Measurements from ENCODE around the gene HTR4.

DNA sequence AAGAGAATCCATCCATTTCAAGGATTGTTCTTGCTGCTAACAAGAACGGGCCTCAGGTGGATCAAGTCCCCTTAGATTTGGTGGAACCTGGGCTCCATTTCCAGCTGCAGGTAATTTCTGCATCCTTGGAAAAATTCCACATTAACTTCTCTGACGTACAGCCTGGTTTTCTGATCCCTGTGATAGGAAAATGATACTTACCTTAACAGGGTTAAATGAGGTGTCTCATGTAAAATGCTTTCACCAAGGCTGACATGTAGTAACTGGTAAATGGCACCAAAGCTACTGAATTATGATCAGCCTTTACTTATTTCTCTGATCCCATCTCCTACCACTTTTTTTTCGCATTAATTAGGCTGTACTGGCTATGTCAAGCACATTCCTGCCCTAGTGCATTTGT lies 176.9 kb downstream of the HTR4 start:
- no peak for TF ChIP-seq CTCF (optimal IDR thresholded peaks at IDR 0.05 in 1 of 3, IDR thresholded peaks at IDR 0.05 in 1 of 3, conservative IDR thresholded peaks at IDR 0.05 in 1 of 3; ENCODE audit: extremely low read depth in 1 of 3, insufficient read depth in 2 of 3, low read length in 3 of 3)
- no peak for TF ChIP-seq EZH2 (IDR thresholded peaks at IDR 0.05; ENCODE audit: low read length)

Data from keratinocyte (primary cell).